ENCODE data around the gene SCN7A.

Gene SCN7A

DNA sequence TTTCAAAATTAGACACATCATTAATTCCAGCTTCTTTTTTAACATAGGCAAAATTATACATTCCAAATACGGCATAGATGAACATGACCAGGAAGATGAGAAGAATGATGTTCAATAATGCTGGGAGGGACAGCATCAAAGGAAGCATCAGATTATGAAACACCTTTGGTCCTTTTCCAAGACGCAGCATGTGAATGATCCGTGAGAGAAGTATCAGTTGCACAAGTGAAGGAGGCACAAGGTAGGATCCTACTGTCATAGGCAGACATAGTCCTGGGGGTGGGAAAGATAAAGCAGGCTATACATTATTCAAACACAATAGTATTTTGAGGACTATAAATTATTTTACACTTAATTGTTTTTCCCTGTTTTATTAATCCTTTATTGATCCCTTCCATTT, 87.7 kb downstream of the SCN7A start:
- H3K4me3 ChIP-seq: no peak overlapping the region
- H3K4me2 ChIP-seq: no peak overlapping the region
- no peak overlapping the region for H3K27ac ChIP-seq
- H3K4me1 ChIP-seq: peaks cover 0 to 32% (median 0%) of the 10 kb centered on the region in 10 experiments; a peak in 7 of 20 replicates
- H4K20me1 ChIP-seq: no peaks in the 10 kb centered on the region
- H3K27me3 ChIP-seq: no peaks in the 10 kb centered on the region
- H3K9ac ChIP-seq: no peak overlapping the region
- H3K36me3 ChIP-seq: no peaks in the 10 kb centered on the region
- TF ChIP-seq Cebpa-rat (IDR thresholded peaks at IDR 0.05): no peak
- H3K9me3 ChIP-seq (replicated peaks in 1 of 11): no peaks in the 10 kb centered on the region

DNA sequence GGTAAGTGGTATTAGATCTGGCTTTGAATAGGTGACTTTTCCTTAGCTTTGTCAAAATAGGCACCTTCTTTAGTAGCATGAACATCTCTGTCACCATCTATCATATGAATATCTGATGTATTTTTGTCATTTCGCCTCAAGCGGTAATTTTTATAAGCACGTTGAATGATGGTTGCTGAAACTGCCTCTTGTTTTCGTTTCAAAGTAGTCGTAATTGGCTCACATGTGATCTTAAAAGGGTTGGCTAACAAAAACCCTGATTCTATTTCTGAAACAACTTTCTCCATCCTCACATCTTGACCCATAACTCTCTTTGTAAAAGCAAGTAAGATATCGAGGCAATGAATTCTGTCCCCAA, 88.5 kb downstream of the SCN7A start:
- H3K4me2 ChIP-seq: no peak overlapping the region
- no peaks in the 10 kb centered on the region for H3K36me3 ChIP-seq
- H3K27me3 ChIP-seq: no peaks in the 10 kb centered on the region
- H3K4me3 ChIP-seq: no peak overlapping the region
- peaks cover 0 to 24% (median 0%) of the 10 kb centered on the region in 10 experiments; a peak in 7 of 20 replicates for H3K4me1 ChIP-seq
- no peaks in the 10 kb centered on the region for H4K20me1 ChIP-seq
- no peaks in the 10 kb centered on the region for H3K9me3 ChIP-seq (replicated peaks in 1 of 11)
- H3K27ac ChIP-seq: no peak overlapping the region
- no peak for TF ChIP-seq Cebpa-rat (IDR thresholded peaks at IDR 0.05)
- no peak overlapping the region for H3K9ac ChIP-seq

GRCh38 chr2:166404831-166405568, 89.0 kb downstream of the SCN7A start:
- Histone ChIP-seq H3K27me3 (no peaks in the 10 kb centered on the region), H3K9ac (no peak overlapping the region), H3K4me3 (no peak overlapping the region), H3K36me3 (no peaks in the 10 kb centered on the region), H3K27ac (no peak overlapping the region), H3K4me1 (peaks cover 0 to 19% (median 0%) of the 10 kb centered on the region in 10 experiments; a peak in 7 of 20 replicates), H3K4me2 (no peak overlapping the region), H3K9me3 (replicated peaks in 1 of 11) (no peaks in the 10 kb centered on the region), H4K20me1 (no peaks in the 10 kb centered on the region)
- TF ChIP-seq Cebpa-rat (IDR thresholded peaks at IDR 0.05): no peak

GRCh38 chr2:166394245-166394644, 99.8 kb downstream of the SCN7A start:
- Histone ChIP-seq H3K9me3 (replicated peaks in 1 of 11) (no peaks in the 10 kb centered on the region), H3K4me2 (no peak overlapping the region), H3K9ac (no peak overlapping the region), H3K27me3 (no peaks in the 10 kb centered on the region), H3K4me1 (peaks cover 0 to 3% (median 0%) of the 10 kb centered on the region in 10 experiments; a peak in 1 of 20 replicates), H3K36me3 (no peaks in the 10 kb centered on the region), H4K20me1 (no peaks in the 10 kb centered on the region), H3K27ac (no peak overlapping the region), H3K4me3 (no peak overlapping the region)
- no peak for TF ChIP-seq Cebpa-rat (IDR thresholded peaks at IDR 0.05)

- no peak for TF ChIP-seq Cebpa-rat (IDR thresholded peaks at IDR 0.05)
- H3K4me2 ChIP-seq: no peak overlapping the region
- H3K27ac ChIP-seq: no peak overlapping the region
- no peaks in the 10 kb centered on the region for H3K27me3 ChIP-seq
- H3K9me3 ChIP-seq (replicated peaks in 1 of 11): no peaks in the 10 kb centered on the region
- H3K4me3 ChIP-seq: no peak overlapping the region
- H3K9ac ChIP-seq: no peak overlapping the region
- peaks cover 4 to 15% (median 6%) of the 10 kb centered on the region in 10 experiments; a peak in 15 of 20 replicates for H3K4me1 ChIP-seq
- H3K36me3 ChIP-seq: no peaks in the 10 kb centered on the region
- H4K20me1 ChIP-seq: no peaks in the 10 kb centered on the region
Measured at GRCh38 chr2:166393008-166393407, 101.0 kb downstream of the SCN7A start.

GRCh38 chr2:166388481-166389070, 105.5 kb downstream of the SCN7A start:
- no peaks in the 10 kb centered on the region for H3K9me3 ChIP-seq (replicated peaks in 1 of 11)
- peaks cover 4 to 25% (median 6%) of the 10 kb centered on the region in 10 experiments; a peak in 15 of 20 replicates for H3K4me1 ChIP-seq
- peak overlapping the region in 9 of 11 experiments; percentile 15 to 88 (median 39); a peak in 14 of 22 replicates for H3K4me2 ChIP-seq
- H3K4me3 ChIP-seq: no peak overlapping the region
- no peaks in the 10 kb centered on the region for H3K27me3 ChIP-seq
- H3K36me3 ChIP-seq: no peaks in the 10 kb centered on the region
- no peak overlapping the region for H3K27ac ChIP-seq
- H4K20me1 ChIP-seq: no peaks in the 10 kb centered on the region
- H3K9ac ChIP-seq: 0 out of 22 replicates have a peak overlapping the region, but pooled peaks of 1 of the 11 experiments have one; percentile 25
- TF ChIP-seq Cebpa-rat (IDR thresholded peaks at IDR 0.05): no peak

DNA sequence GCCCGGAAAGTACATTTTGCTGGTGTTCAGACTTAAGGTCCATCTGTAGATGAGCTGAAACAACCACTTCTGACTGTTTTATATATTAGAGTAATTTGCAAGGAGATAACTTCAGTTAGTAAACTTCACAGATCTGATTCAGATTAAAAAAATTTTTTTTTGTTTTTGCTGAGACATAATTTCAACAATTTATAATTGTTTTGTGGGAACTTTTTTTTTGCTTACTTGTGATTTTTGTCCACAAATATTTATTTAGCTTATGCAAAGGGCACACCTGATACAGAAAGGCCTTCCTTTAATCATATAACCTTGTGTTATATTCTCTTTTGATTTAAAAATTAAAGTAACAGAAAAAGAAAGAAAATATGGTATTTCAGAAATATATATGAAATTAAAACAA, 108.7 kb downstream of the SCN7A start:
- no peak overlapping the region for H3K4me3 ChIP-seq
- no peak overlapping the region for H3K27ac ChIP-seq
- H3K27me3 ChIP-seq: no peaks in the 10 kb centered on the region
- no peaks in the 10 kb centered on the region for H3K36me3 ChIP-seq
- H3K9ac ChIP-seq: no peak overlapping the region
- no peaks in the 10 kb centered on the region for H3K9me3 ChIP-seq (replicated peaks in 1 of 11)
- TF ChIP-seq Cebpa-rat (IDR thresholded peaks at IDR 0.05): no peak
- H3K4me1 ChIP-seq: peaks cover 4 to 25% (median 6%) of the 10 kb centered on the region in 10 experiments; a peak in 15 of 20 replicates
- H4K20me1 ChIP-seq: no peaks in the 10 kb centered on the region
- no peak overlapping the region for H3K4me2 ChIP-seq

DNA sequence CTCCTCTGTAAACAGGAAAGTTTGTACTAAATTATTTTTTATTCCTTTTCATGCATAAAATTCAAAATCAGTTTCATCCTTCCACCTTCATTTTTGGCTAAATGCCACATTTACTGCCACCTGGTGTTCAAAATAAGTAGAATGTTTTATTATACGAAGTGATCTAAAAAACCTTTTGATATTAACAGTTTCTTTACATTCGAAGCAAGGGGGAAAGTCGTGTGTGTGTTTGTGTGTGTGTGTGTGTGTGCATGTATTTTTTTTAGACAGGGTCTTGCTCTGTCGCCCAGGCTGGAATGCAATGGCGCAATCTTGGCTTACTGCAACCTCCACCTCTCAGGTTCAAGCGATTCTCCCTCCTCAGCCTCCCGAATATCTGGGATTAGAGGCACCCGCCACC, 109.3 kb downstream of the SCN7A start:
- Histone ChIP-seq H3K9me3 (replicated peaks in 1 of 11) (no peaks in the 10 kb centered on the region), H3K27me3 (no peaks in the 10 kb centered on the region), H3K4me3 (no peak overlapping the region), H3K36me3 (no peaks in the 10 kb centered on the region), H4K20me1 (no peaks in the 10 kb centered on the region), H3K4me1 (peaks cover 4 to 25% (median 6%) of the 10 kb centered on the region in 10 experiments; a peak in 15 of 20 replicates), H3K27ac (no peak overlapping the region), H3K9ac (no peak overlapping the region), H3K4me2 (no peak overlapping the region)
- TF ChIP-seq Cebpa-rat (IDR thresholded peaks at IDR 0.05): no peak

GRCh38 chr2:166382448-166382847, 111.6 kb downstream of the SCN7A start:
- Histone ChIP-seq H4K20me1 (no peaks in the 10 kb centered on the region), H3K4me1 (peaks cover 0 to 7% (median 0%) of the 10 kb centered on the region in 10 experiments; a peak in 6 of 20 replicates), H3K36me3 (no peaks in the 10 kb centered on the region), H3K27ac (no peak overlapping the region), H3K4me3 (no peak overlapping the region), H3K9me3 (replicated peaks in 1 of 11) (no peaks in the 10 kb centered on the region), H3K4me2 (no peak overlapping the region), H3K27me3 (no peaks in the 10 kb centered on the region), H3K9ac (no peak overlapping the region)
- TF ChIP-seq Cebpa-rat (IDR thresholded peaks at IDR 0.05): no peak
